T47D (cell line): ENCODE measurements around the gene CCDC57.

Experiments used
- DNase-seq, 2 experiments: peaks; one replicate each; pipeline versions ENCODE4 v3.0.0 to v3.0.0-alpha.2; 2011 to 2012; ENCODE audit warnings: low read depth in 1 of 2, low spot score in 1 of 2
- JUND ChIP-seq: IDR thresholded peaks from 2 replicates; pipeline ENCODE4 v1.6.1; 2012; ENCODE audit warnings: low read depth
- in situ Hi-C: cut with HindIII; loops from 2 replicates; pipeline ENCODE4 v1.10.0; 2016; ENCODE audit warnings: low sequenced_read_pairs, low pct_unique_long_range_greater_than_20kb

CCDC57 gene

GRCh38 chr17:82095777-82096708, 116.6 kb downstream of the CCDC57 start:
- in situ Hi-C loops: no loop called here
- TF ChIP-seq JUND: no peak
- peak; percentile 52 to 78 for DNase-seq

- no peak for DNase-seq
- TF ChIP-seq JUND: no peak
- in situ Hi-C loops: no loop called here
These were observed 117.5 kb downstream of the CCDC57 start for GRCh38 chr17:82094931-82095776.

DNA sequence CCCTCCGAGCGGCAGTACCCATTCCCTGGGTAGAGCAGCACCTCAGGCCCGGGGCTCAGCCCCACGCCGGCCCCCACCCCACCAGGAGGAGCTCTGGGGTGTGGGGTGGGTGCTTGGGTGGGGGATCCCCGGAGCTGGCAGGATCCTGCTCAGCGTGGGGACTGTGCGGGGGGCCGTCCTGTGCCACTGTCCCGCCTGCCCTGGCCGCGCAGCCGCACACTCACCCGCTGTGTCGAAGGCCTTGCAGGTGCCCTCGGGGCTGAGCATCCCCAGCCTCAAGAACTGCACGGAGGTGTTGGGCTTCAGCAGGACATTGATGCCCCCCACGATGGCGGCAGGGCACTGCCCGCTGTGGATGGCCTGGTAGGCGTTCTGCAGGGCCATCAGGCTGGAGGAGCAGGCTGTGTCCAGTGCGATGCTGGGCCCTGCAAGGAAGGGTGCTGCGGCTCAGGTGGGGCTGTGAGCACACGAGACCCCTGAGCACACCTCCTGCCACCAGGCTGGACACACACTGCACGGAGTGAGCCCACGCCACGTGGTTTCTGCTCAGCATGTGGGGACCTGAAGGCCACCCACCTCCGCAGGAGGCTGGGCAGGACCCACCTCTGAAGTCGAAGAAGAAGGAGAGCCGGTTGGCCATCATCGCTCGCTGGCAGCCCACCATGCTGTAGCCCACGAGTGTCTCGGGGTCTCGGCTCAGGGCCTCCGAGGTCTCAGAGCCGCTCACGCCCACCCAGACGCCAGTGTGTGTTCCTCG, 119.5 kb downstream of the CCDC57 start:
- no peak for TF ChIP-seq JUND
- DNase-seq: no peak
- in situ Hi-C loops: no loop called here

DNA sequence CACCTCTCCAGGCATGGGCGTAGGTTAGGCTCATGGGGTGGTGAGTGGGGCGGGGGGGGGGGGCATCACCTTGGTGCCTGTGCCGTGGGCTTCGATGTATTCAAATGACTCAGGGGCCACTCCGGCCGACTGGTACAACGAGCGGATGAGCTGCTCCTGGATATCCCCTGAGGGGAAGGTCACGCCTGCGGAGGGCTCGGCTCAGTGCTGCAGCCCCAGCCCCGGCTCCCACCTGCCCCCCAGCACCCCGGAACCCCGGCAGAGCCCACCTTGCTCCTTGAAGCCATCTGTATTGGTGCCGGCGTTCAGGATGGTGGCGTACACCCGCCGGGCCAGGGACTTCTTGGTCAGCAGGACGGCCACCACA, 120.0 kb downstream of the CCDC57 start:
- DNase-seq: peak in 1 of 2 experiments; percentile 11
- TF ChIP-seq JUND: no peak
- in situ Hi-C loops: no loop called here

GRCh38 chr17:82092094-82092586, 120.5 kb downstream of the CCDC57 start:
- DNase-seq: peak in 1 of 2 experiments; percentile 15
- in situ Hi-C loops: no loop called here
- no peak for TF ChIP-seq JUND

- in situ Hi-C loops: no loop called here
- no peak for TF ChIP-seq JUND
These were observed 121.2 kb downstream of the CCDC57 start for GRCh38 chr17:82091264-82092066.

GRCh38 chr17:82090549-82091263, 121.9 kb downstream of the CCDC57 start:
- in situ Hi-C loops: no loop called here
- DNase-seq: no peak
- TF ChIP-seq JUND: no peak

More at GRCh38 chr17:82091264-82092066, 121.2 kb downstream of the CCDC57 start:
- no peak for DNase-seq

- in situ Hi-C loops: no loop called here
- TF ChIP-seq JUND: no peak
- DNase-seq: peak in 1 of 2 experiments; percentile 8
These were observed 122.7 kb downstream of the CCDC57 start for GRCh38 chr17:82089723-82090548.

- in situ Hi-C loops: no loop called here
- peak in 1 of 2 experiments; percentile 13 for DNase-seq
- TF ChIP-seq JUND: no peak
These were observed 123.6 kb downstream of the CCDC57 start for GRCh38 chr17:82088838-82089722.
